GM15510 (cell line): Measurements from ENCODE around the gene SERGEF.

ENCODE experiments used
- POLR2A ChIP-seq: IDR thresholded peaks from 3 replicates; pipeline ENCODE4 v1.6.1; 2011; ENCODE audit warnings: borderline replicate concordance; ENCODE audit not compliant: insufficient read length; ENCODE audit errors: extremely low read depth

Gene SERGEF

DNA sequence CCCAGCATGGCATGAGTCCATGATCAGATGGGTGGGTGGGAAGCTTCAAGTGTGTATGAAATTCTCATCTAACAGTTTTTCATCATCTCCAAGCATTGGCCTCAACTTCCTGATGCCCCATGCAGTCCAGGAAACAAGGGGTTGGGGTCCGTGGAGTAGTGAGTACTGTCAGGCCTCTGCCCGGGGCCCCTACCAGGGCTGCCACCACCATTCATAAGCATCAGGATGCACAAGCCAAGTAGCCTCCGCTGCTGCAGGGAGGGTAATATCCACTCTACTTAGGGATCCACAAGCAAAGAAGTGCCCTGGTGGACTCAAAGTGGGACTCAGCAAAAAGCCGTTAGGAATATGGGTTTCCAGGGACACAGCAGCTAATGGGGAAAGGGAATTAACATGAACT, 229.0 kb downstream of the SERGEF start:
- no peak for TF ChIP-seq POLR2A

DNA sequence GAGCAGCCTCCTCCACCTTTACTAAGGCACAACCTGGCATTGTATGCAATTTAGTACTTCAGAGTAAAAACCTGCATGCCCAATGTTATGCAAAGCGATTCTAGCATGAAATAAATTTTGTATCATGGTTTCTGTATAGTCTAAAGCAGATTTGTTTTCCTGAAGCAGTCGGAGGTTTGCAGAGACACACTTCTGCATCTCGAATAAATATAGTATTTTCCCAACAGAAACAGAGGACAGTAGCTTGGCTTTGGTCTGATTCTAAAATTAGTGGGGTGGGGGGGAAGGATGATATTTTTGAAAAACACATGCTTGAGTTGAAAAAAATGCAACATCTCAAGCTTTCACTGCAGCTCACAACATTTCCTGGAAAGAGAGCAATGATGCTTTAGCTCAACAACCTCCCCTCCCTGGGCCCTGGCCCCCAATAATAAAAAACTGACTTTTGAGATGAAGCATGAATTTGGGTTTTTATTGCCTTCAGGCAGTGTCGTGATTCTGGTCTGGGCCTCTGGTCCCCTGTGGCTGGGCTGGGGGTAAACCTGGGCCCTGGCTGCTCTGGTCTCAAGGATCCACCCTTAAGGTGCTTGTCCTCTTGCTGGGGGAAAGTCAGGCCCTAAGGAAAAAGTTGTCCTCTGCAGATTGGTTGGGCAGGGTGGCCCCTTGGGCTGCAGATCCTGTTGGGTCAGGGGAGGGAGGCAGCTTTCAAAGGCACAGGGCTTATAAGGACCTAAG, 230.1 kb downstream of the SERGEF start:
- no peak for TF ChIP-seq POLR2A

DNA sequence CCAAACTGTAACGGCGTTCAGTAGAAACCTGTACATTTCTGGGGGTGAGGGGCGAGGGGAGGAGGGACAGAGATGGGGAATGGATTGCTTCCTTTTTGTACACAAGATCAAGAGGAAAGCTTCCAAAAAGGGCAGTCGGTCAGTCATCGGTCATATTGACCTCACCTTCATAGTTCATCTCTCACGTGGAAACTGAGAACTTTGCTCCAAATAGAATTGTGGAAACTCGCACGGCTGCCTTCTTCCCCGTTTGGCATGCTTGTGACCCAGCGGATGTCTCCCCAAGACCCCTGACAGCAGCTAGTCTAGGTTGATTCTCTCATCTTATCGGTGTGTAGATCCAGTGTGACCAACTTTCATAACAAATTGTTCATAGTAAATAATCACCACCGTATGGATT, 230.7 kb downstream of the SERGEF start:
- no peak for TF ChIP-seq POLR2A

DNA sequence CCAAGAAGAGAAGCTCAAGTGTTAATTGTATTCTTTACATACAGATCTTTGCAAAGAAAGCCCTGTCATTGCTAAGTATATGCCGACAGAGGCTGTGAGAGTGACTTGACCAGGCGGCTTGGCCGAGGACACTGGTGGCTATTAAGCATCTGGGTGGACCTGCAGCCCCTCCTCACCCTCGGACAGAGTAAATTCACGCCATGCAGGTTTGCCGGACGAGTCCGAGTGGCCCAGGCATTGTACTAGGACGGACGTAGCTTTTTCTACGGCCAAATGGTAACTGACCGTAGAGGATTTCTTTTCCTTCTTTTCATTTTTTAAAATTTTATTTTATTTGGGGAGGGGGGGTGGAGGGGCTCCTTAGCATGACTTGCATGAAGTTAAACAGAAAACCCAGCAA, 231.2 kb downstream of the SERGEF start:
- no peak for TF ChIP-seq POLR2A

DNA sequence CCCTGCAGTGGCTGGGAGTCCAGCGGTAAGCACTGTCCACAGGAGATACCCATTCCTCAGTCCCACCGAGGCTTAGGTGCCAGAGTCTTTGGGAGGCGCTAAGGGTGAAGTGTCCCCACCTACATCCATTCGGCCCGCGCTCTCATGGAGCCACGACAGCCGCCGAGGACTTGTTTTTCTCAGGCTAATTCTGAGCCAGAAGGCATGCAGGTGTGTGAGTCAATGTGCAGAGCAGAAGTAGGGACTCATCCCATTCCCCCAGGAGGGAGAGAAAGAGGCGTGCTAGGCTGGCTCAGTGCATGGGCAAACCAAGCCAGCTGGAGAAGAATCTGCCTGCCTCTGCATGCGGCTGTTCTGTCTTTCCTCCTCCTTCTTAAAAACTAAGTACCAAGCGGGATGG, 231.6 kb downstream of the SERGEF start:
- TF ChIP-seq POLR2A: no peak

DNA sequence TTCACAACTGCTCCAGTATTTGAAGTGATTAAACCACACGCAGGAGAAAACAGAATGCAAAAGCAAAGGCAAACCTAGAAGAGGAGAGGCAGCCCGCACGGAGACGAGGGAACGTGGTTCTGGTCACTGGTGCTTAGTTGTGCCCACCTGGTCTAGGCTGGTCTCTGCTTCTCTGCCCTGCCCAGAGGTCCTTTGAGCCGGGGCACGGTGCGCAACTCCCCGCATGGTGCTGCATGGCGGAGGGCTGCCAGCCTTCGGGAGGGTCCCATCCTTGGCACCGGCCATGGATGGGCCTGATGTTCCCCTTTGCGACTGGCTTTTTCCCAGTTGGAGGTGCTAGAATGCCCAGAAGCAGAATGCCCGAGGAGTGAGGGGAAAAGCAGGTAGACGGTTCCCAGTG, 232.2 kb downstream of the SERGEF start:
- TF ChIP-seq POLR2A: no peak

DNA sequence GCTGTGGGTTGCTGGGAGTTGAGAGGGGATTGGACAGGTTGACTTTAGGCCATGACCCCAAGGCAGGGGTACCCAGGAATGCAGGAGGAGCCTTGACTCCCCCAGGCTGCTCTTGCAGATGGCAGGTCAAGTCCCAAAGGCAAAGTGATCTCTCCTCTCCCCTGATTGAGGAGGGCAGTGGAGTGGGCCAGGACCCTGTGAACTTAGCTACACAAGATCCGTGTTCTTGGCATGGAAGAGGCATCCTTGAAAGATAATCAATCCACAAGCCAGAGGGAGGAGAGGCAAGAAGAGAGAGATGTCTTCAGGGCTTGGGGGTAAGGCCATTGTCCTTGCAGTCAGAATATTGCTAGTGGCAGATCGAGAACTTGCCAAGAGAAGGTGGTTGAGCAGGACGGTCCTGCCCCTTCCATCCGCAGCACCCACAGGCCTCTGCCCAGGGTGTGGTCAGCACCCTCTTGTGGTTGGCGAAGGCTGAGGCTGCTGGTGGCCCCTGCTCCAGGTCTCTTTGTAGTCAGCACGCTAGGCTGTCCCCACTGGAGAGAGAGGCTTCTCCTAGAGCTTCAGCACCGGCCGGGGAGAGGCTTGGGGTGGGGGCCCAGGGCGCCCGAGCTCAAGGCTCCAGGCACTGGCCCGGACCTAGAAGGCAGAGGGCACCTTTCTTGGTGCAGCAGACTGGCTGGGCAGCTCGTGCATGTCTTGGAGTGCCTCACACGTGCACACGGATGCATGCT, 232.8 kb downstream of the SERGEF start:
- no peak for TF ChIP-seq POLR2A

DNA sequence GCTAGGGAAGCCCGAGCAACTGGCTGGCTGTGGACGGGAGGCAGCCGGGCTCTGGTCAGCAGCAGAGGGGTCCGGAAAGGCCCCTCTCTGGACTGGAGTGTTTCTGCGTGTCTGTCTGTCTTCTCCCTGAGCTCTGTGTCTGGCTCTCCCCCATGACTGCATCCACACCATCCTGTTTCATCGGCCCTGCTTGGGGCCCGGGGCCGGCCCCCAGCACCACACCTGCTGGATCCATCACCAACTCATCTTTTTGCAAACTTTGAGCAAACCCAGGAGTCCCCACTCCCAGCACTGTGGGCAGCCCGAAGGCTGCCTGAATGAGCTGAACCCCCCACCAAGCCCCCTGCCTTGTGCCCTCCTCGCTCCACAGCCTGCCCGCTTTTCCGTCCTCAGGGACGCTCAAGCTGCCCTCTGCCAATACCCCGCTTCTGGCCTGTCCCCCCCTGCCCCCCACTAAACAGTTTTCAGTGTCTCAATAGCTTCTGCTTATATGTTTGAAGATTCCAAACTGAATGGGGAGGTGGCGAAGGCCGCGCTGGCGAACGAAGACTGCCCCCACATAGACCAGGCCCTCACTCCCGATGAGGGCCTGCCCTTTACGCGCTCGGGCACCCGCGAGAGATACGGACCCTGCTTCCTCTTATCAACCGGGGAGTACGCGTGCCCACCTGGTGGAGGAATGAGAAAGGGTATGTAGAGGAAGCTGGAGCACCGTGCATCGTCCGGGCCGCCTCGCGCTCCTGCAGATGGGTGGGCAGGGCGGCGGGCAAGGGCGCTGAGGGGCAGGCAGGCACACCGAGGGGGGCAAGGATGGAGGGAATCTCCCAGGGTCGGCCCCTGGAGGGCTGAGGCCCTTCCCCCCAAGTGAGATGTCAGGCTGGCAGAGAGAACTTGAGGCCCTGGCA, 233.6 kb downstream of the SERGEF start:
- no peak for TF ChIP-seq POLR2A

DNA sequence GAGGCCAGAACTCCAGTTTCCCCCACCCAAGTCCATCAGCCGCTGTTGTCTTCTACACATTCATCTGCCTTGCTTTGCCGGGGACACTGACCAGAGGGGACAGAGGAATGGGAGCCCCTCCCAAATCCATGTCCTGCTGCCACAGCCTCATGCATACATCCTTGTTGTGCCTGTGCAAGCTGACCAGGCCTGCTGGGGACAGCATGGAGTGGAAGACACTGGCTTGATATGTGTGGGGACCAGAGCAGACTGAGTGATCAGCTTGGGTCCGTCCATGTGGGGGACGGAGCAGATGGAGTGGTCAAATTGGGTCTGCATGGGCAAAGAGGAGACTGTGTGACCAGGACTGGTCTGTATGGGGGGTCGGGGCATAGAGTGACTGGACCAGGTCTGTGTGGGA, 234.5 kb downstream of the SERGEF start:
- TF ChIP-seq POLR2A: no peak

DNA sequence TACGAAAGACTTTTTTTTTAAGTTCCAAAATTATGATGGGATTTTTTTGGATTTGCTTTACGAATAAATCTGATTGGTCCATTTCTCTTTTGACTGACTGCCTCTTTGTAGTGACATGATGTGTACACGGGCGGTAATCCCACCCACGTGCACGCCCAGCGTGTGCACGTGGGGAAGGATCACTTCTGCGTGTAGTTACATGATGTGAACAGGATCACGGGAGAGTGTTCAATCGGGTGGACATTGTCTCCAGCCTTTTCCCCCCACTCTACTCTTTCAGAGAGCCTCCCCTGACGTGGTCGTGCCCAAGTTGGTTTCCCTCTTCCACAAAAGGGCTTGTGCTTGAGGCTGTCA, 235.1 kb downstream of the SERGEF start:
- no peak for TF ChIP-seq POLR2A

DNA sequence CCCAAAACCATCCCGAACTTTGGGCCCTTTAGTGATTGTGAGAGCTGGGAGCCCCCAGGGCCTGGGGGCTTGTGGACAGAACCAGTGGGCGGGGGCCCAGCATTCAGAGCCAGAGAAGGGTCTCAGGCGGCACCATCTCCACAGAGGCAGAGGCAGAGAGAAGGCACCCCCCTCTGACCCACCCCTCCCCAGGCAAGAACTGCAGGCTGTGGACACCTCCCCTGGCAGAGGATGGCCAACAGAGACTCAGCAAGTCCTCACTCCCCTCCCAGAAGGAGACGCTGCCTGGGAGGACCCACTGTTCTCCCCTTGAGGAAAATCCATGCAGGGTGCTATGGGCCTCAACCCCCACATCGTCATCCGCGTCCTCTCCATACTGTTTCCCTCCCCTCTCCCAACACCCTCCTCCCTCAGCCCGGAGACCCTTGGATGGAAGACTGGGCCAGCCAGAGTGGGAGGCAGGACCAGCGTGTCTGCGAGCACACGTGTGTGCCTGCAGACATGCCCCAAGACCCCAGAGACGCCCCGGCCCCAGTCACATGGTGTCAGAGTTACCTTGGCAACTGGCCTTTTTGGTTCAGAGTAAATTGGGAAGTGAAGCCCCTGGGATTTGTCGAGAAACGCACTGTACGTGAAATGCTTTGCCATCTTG, 235.6 kb downstream of the SERGEF start:
- no peak for TF ChIP-seq POLR2A

DNA sequence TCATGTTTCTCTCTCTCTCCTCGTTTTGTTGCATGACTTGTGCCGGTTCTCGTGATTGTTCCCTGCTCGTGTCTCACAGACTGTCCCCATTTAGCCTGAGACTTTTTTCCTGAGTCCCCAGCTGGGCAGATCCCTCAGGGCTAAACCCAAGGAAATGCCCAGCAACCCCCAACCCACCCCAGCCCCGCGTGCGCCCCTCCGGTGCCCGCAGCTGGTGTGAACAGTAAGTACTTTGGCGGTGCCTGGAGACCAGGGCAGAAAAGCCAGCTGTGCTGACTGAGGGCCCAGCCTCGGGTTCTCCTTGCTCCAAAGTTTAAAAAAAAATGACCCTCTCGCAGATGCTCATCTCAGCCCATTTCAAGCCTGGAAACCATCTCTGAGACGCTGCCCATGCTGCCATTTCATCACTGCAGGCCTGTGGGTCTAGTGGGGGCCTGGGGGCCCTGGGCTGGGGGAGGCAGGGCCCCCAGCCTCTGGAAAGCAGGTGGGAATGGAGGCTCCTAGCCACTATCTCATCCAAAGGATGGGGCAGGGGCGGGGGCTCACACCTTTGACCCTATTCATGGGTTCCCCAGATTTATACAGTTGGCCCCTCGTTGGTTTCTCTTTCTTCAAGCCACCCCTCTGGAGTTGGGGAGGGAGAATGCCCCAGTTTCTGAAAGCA, 236.5 kb downstream of the SERGEF start:
- TF ChIP-seq POLR2A: no peak

DNA sequence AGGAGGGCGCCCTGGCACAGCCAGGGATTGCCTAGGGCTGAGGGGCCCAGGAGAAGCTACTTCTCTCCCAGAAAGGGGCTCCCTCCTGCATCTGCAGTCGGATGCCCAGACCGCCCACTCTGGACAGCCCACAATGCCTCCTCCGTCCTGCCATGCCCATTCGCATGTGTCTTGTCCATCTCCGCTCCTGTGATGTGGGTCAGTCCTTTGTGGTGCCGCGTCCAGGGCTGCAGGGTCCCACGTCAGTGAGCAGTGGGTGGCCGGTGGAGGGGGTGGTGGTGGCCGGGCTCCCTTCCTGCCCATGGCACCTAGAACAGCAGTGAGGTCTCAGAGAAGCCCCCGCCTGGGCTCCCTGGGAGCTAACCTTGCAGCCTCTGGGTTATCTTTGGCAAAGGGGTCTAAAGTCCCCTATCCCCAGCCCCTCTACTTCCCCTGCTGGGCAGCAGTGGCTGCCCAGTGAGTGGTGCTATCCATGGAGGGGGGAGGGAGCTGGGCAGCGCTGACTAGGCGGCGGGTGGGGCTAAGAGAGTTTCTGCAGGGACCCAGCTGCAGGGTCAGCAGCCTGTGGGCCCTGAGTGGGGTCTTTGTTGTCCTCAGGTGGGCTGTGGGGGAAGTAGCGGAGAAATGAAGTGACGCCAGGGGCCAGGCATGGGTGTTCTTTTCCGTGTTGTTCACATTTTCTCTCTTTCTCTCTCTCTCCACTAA, 237.2 kb downstream of the SERGEF start:
- no peak for TF ChIP-seq POLR2A

DNA sequence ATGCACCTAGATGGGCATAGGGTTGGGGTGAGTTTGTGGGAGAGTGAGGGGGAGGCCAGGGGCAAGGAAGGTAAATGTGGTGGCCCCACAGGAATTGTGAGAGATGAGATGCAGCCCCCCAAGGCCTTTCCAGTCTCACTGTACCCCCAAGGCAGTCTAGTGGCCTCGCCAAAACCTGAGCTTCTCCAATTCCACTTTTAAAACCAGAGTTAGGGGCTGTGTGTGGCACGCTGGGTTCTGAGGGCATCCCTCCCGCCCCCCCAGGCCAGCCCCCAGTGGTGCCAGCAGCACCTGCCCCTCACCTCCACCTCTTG, 237.9 kb downstream of the SERGEF start:
- no peak for TF ChIP-seq POLR2A

DNA sequence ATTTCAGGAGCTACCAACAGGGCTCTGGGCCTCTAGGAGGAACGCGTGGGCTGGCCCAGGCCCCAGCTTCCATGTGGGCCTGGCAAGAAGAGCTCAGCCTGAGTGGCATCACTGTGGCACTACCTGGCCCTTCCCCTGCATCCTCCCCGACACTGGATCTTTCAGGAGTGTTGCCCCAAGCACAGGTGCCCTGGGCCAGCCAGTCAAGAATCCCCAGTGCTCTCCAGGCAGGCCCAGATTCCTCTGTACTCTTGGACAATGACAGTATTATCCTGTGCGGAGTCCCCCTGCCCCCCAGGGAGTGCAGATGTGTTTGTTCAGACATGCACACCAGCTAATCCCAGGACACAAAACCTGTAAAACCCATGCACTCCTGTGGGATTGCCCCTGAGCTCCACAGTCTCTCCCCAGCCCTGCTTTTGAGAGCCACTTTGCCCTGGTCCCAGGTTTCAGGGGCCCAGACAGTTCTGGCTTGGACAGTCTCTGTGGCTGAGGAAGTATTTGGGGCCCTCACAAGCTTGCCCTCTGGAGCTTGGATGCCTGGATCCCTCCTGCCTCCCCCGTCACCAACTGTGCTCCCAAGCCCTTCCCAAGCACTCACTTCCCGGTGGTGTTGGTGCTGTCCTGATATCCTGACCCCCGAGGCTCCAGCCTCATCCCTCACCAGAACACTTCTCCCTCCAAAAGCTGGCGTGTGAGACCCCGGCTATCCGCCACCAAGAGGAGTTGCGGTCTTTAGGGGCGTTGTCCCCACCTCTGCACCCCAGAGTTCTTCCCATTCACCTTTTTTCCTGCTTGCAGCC, 238.4 kb downstream of the SERGEF start:
- TF ChIP-seq POLR2A: no peak
